Activated CD8-positive, alpha-beta T cell treated with anti-CD3 and anti-CD28 coated beads for 36 hours (primary cell): ENCODE measurements around the gene UBB. TPM values are rescaled to one million over a fixed set of nuclear protein-coding genes. Genes with fewer than 3 reads are reported as not detected.

ENCODE experiments used
- ATAC-seq: fragments of 200-7000 bp; cut with Tn5 transposase; one replicate; pipeline ENCODE4 v1.10.0; 2021; ENCODE audit warnings: mild to moderate bottlenecking, moderate library complexity
- CTCF ChIA-PET: fragments of 350-600 bp; sonication (Branson Sonifier 250); formaldehyde crosslinking; loops from one replicate; lab custom pipeline; 2021; ENCODE audit warnings: antibody characterized with exemption; lab: Charles Lee
- POLR2A ChIA-PET: fragments of 350-600 bp; sonication (Branson Sonifier 250); formaldehyde crosslinking; loops from one replicate; lab custom pipeline; 2021; ENCODE audit warnings: antibody characterized with exemption; lab: Charles Lee
- DNase-seq: peaks from one replicate; pipeline ENCODE4 v3.0.0-alpha.2; 2020
- H3K27ac Mint-ChIP-seq: one replicate; pipeline ENCODE4 v1.8.0; 2021; ENCODE audit warnings: mild to moderate bottlenecking, mixed read lengths
- H3K27me3 Mint-ChIP-seq: one replicate; pipeline ENCODE4 v1.8.0; 2021; ENCODE audit warnings: mixed read lengths
- H3K36me3 Mint-ChIP-seq: one replicate; pipeline ENCODE4 v1.8.0; 2021; ENCODE audit warnings: low read depth, mixed read lengths
- H3K4me1 Mint-ChIP-seq: one replicate; pipeline ENCODE4 v1.8.0; 2021; ENCODE audit warnings: low read depth, mixed read lengths
- H3K4me3 Mint-ChIP-seq: one replicate; pipeline ENCODE4 v1.8.0; 2021; ENCODE audit warnings: mild to moderate bottlenecking, moderate library complexity, mixed read lengths
- H3K9me3 Mint-ChIP-seq: one replicate; pipeline ENCODE4 v1.8.0; 2021; ENCODE audit warnings: mixed read lengths
- CTCF ChIP-seq: fragments of 200-600 bp; IDR thresholded peaks from one replicate; pipeline ENCODE4 v1.8.0; 2022; ENCODE audit warnings: antibody characterized with exemption, mild to moderate bottlenecking
- intact Hi-C: fragments of 100-400 bp; cut with micrococcal nuclease; formaldehyde crosslinking; loops from one replicate; pipeline ENCODE4 v1.10.0; 2022
- total RNA-seq, 2 experiments: library from RNA; stranded (reverse); gene quantifications; one replicate each; pipeline ENCODE4 v1.2.3, GENCODE V29; 2021

Gene UBB
- total RNA-seq, 2 experiments from 2014 or later: 1,334 to 1,337 TPM

DNA sequence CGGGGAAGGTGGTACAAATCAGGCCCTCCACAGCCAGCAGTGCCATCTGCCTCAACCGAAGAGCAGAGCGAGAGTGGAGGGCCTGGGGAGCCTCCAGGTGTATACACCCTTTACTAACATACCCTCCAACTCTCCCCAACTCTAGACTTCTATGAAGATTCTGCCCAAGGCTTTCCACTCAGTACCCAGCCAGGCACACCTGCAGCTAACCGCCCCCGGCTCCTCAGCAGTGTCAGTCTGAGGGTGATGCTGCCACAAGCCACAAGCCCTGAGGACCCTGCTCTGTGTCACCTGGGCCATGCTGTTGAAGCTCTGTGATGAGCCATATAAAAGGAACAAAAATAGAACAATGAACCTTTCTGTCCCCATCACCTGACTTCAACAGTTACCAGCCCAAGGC, 31.5 kb upstream of the UBB start:
- POLR2A ChIA-PET: interaction anchor here (4.6 kb wide), 1 partner anchor 67 kb away, joined by 45 read pairs; the partner anchor contains the start of gene TRPV2
- Mint-ChIP-seq H3K4me1 (peaks cover 18% of the 10 kb centered on the region), H3K27me3 (no peaks in the 10 kb centered on the region)

DNA sequence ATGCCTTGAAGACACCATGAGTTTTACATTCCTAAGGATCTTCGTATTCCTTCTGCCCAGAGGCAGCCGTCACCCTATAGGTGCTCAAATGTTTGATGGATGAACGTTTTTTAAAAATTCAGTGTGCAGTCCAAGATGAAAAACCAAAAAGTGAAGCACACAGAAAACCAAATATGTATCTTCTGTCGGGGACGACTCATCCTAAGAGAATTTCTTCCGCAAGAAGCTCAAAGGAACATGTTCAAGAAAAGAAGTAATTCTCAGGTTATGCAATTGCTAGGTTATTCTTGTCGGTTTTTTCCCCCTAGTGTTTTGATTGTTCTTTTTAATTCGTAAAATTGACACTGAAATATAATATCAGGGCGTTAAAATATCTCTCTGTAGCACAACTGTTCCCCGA, 29.1 kb upstream of the UBB start:
- Mint-ChIP-seq H3K9me3 (no peaks in the 10 kb centered on the region), H3K4me1 (peaks cover 18% of the 10 kb centered on the region), H3K27ac (peak overlapping the region; percentile 93), H3K27me3 (no peaks in the 10 kb centered on the region), H3K36me3 (peaks cover 34% of the 10 kb centered on the region), H3K4me3 (peak overlapping the region; percentile 97)
- ChIA-PET CTCF (interaction anchor here (0.6 to 8.3 kb wide), 8 partner anchors 12 to 184 kb away, joined by 3 to 69 read pairs (median 5); partner anchors contain the start of gene TRPV2), POLR2A (interaction anchor here (0.9 to 4.6 kb wide), 8 partner anchors 9 to 137 kb away, joined by 3 to 45 read pairs (median 8); partner anchors contain the start of genes NCOR1, TRPV2 and UBB)
- ATAC-seq (no peak), DNase-seq (no peak)
- no peak for TF ChIP-seq CTCF
- intact Hi-C loops: loop anchor here (5.0 to 10.0 kb wide), 2 partner anchors 65 to 67 kb away; partner anchors contain the start of gene TRPV2

More for the DNA sequence above, 31.5 kb upstream of the UBB start:
- Mint-ChIP-seq H3K27ac (peak overlapping the region; percentile 50), H3K9me3 (no peaks in the 10 kb centered on the region), H3K36me3 (peaks cover 35% of the 10 kb centered on the region), H3K4me3 (no peak overlapping the region)
- DNase-seq (peak; percentile 57), ATAC-seq (no peak)
- CTCF ChIA-PET: interaction anchor here (0.7 to 8.3 kb wide), 7 partner anchors 9 to 799 kb away, joined by 3 to 69 read pairs (median 3); partner anchors contain the start of genes NCOR1 and TRPV2
- TF ChIP-seq CTCF: no peak
- intact Hi-C loops: no loop called here

DNA sequence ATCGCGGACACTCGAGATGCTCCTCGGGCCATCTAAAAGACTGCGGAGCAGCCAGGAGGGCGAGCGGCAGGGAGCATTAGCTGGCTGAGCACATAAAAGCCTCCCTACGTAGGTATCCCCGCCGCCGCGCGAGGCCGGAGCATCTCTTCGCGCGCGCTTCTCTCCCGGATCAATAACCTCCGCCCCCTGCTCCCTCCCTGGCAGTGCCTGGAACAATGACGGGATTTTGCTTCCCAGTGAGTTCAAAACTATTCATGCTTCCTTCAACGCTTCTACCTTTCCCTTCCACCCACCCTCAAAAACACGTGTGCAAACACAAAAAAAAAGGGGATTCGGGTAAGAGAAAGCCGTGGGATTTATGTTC, 28.6 kb upstream of the UBB start:
- no peaks in the 10 kb centered on the region for H3K27me3 Mint-ChIP-seq
- peak; percentile 62 for DNase-seq
- peak; percentile 26 for ATAC-seq
- CTCF ChIA-PET: interaction anchor here (0.6 to 8.3 kb wide), 10 partner anchors 11 to 184 kb away, joined by 3 to 69 read pairs (median 4); partner anchors contain the start of gene TRPV2
- POLR2A ChIA-PET: interaction anchor here (0.9 to 4.6 kb wide), 14 partner anchors 8 to 183 kb away, joined by 3 to 45 read pairs (median 4); partner anchors contain the start of genes NCOR1, TRPV2 and UBB
- peak overlapping the region; percentile 93 for H3K27ac Mint-ChIP-seq
- H3K4me1 Mint-ChIP-seq: peaks cover 18% of the 10 kb centered on the region
- no peak for TF ChIP-seq CTCF
- peak overlapping the region; percentile 97 for H3K4me3 Mint-ChIP-seq
- peaks cover 30% of the 10 kb centered on the region for H3K36me3 Mint-ChIP-seq
- no peaks in the 10 kb centered on the region for H3K9me3 Mint-ChIP-seq
- intact Hi-C loops: loop anchor here (5.0 to 10.0 kb wide), 2 partner anchors 65 to 67 kb away; partner anchors contain the start of gene TRPV2

DNA sequence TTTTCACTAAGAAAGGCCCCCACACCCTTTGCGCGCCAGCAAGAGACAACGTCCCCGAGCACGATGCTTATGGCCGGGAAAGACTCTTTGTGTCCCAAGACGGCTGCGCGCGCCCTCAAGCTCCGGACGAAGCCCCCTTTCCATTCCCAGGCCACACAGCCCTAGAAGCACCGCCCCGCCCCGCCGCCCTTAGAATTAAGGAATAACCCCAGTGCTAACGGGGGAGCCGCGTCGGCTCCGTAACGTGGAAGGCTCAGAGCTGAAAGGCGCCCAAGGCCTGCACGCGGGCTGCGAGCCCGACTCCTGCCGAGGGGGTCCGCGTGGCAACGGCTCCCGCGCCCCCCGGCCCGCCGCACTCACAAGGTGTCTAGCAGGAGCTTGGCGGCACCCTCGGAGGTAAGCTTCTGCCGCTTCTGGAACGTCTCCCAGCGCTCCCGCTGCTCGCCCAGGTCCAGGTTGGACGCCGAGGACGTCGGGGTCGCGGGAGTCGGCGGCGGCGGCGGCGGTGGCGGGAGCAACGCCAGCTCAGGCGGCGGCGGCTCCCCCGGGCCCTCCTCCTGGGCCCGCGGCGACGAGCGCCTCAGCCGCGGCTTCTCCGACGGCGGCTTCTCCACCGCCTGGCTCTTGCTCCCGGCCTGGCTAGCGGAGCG, 28.1 kb upstream of the UBB start:
- Mint-ChIP-seq H3K4me1 (peaks cover 18% of the 10 kb centered on the region), H3K27ac (peak overlapping the region; percentile 93), H3K36me3 (peaks cover 27% of the 10 kb centered on the region), H3K27me3 (no peaks in the 10 kb centered on the region), H3K4me3 (peak overlapping the region; percentile 97), H3K9me3 (no peaks in the 10 kb centered on the region)
- ATAC-seq: peak; percentile 61
- no peak for TF ChIP-seq CTCF
- ChIA-PET CTCF (interaction anchor here (0.6 to 8.3 kb wide), 12 partner anchors 9 to 169 kb away, joined by 3 to 69 read pairs (median 4); partner anchors contain the start of gene TRPV2), POLR2A (interaction anchor here (0.6 to 4.6 kb wide), 21 partner anchors 8 to 183 kb away, joined by 3 to 45 read pairs (median 4); partner anchors contain the start of genes NCOR1, PIGL, TRPV2 and UBB)
- DNase-seq: peak; percentile 53
- intact Hi-C loops: loop anchor here (5.0 to 10.0 kb wide), 2 partner anchors 65 to 68 kb away; partner anchors contain the start of gene TRPV2
